ENCODE results near the gene CASS4.

Gene CASS4

GRCh38 chr20:56426026-56426425 is 14.0 kb downstream of the CASS4 start:
- DNase-seq: no peak

- no peak for DNase-seq
These were observed 14.9 kb downstream of the CASS4 start for GRCh38 chr20:56426926-56427325.

- no peak for DNase-seq
These were observed 15.7 kb downstream of the CASS4 start for GRCh38 chr20:56427797-56428196.

GRCh38 chr20:56428410-56428809 is 16.4 kb downstream of the CASS4 start:
- no peak for DNase-seq

DNA sequence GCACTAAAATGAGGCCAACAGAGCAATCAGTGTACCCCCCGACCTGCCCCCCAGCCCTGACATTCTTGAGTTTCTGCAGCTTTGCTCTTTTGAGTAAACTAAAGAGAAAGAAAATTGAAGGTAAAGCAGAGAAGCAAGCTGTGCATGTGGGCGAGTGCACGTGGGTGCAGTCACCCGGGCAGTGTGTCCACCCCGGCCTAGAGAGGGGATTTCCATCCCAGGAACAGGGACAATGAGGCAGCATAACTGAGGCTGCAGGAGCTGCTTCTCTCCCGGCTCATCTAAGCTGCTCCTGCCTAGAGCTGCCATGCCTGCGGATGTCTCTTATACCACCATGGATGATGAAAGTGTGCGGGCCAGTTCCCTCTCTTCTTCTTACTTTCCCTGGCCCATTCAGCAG is 16.8 kb downstream of the CASS4 start:
- no peak for DNase-seq

- DNase-seq: no peak
These were observed 17.4 kb downstream of the CASS4 start for GRCh38 chr20:56429502-56429901.

- no peak for DNase-seq
These were observed 17.9 kb downstream of the CASS4 start for GRCh38 chr20:56429941-56430340.

DNA sequence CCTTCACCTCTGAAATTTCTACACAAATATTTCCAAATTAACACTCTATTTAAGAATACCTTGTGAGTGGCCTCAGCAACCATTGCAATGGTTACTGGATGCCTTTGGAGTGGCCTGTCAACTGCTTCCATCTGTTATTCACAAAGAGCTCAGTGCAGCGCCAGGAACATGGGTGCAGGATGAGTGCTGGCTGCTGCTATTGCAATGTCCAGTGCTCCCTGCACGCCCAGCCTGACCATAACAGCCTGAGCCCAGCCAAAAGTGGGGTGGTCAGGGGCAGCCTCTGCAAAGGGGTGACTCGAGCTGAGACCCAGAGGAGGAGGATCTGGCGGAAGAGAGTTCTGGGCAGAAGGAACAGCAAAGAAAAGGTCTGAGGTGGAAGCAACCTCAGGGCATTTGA is 18.4 kb downstream of the CASS4 start:
- no peak for DNase-seq

- DNase-seq: no peak
These were observed 18.9 kb downstream of the CASS4 start for GRCh38 chr20:56430957-56431356.

GRCh38 chr20:56431471-56431870 is 19.4 kb downstream of the CASS4 start:
- no peak for DNase-seq

DNA sequence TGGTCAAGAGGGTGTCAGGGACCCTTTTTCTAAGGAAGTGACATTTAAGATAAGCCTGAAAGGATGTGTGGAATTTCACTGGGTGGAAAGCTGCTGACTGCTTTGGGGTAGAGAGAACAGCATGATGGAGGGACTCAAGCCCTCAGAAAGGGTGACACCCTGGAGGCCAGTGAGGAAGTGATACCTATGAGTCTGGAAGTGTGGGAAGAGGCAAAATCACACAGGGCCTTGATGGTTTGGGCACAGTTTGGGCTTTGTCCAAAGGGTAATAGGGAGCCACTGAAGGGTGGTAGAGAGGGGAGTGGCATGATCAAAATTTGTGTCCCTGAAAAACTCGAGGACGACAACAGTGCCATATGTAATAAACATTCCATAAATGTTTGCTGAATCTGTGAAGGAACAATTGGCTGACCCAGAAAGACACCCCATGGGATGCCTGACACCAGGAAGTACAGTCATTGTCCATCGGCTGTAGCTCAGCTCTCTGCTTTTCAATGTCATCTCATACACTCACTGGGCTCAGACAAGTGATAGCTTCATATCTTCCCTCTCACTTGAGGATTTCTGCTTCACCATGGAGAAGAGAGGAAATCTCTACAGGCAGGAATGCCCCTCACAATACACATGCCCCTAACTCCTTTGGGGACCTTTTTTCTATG is 21.3 kb downstream of the CASS4 start:
- no peak for DNase-seq

DNA sequence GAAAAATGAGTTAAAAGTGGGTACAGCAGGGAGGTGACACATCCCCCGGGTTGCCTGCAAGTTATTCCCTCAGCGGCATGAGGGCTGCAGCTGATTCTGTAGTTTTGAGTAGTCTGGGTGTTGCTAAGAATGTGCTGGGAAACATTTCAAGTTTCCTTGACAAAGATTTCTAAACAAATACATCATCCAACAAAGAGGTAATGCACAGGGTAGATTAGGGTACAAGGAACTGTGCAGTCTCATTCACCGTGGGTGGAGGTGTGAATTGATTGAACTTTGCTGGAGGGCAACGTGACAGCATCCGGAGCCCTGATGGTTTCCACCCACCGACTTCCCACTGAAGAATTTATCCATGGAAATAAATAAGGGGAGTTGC is 21.8 kb downstream of the CASS4 start:
- peak in 1 of 2 donors; percentile 39 for DNase-seq

DNA sequence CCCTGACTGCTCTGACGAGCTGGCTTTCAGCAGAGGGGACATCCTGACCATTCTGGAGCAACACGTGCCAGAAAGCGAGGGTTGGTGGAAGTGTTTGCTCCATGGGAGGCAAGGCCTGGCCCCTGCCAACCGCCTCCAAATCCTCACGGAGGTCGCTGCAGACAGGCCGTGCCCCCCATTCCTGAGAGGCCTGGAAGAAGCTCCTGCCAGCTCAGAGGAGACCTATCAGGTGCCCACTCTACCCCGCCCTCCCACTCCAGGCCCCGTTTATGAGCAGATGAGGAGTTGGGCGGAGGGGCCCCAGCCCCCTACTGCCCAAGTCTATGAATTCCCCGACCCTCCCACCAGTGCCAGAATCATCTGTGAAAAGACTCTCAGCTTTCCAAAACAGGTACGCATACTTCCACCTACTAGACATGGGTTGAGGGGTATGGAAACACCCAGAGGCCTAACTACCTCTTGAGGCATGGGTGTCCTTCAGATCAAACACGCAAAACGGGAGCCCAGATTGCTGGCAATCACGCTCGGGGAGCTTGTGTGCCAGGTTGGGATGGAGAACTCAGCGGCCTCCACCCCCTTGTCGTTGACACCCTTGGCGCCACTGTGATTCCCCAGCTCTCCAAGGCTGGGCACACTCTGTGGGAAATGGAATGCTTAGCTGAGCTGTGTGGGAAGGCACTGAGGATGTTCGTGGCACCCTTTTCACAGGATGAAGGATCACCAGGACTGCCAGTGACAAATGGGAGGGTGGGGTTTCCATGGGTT is 25.3 kb downstream of the CASS4 start:
- no peak for DNase-seq

DNA sequence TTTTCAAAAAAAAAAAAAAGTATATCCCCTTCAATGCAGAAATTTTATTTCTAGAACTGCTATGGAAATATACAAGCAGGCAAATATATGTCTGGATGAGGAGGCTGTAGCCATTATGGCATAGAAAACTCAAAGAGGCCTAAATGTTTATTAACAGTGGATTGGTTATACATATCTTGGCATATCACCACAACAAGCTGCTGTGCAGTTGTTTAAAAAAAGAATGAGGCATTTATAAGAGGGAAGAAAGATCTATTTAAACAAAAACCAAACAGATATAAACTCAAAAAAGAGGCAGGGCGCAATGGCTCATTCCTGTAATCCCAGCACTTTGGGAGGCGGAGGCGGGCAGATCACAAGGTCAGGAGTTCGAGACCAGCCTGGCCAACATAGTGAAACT is 26.2 kb downstream of the CASS4 start:
- no peak for DNase-seq

- no peak for DNase-seq
These were observed 27.8 kb downstream of the CASS4 start for GRCh38 chr20:56439771-56440291.

GRCh38 chr20:56440346-56441007 is 28.4 kb downstream of the CASS4 start:
- peak; percentile 32 to 73 for DNase-seq

DNA sequence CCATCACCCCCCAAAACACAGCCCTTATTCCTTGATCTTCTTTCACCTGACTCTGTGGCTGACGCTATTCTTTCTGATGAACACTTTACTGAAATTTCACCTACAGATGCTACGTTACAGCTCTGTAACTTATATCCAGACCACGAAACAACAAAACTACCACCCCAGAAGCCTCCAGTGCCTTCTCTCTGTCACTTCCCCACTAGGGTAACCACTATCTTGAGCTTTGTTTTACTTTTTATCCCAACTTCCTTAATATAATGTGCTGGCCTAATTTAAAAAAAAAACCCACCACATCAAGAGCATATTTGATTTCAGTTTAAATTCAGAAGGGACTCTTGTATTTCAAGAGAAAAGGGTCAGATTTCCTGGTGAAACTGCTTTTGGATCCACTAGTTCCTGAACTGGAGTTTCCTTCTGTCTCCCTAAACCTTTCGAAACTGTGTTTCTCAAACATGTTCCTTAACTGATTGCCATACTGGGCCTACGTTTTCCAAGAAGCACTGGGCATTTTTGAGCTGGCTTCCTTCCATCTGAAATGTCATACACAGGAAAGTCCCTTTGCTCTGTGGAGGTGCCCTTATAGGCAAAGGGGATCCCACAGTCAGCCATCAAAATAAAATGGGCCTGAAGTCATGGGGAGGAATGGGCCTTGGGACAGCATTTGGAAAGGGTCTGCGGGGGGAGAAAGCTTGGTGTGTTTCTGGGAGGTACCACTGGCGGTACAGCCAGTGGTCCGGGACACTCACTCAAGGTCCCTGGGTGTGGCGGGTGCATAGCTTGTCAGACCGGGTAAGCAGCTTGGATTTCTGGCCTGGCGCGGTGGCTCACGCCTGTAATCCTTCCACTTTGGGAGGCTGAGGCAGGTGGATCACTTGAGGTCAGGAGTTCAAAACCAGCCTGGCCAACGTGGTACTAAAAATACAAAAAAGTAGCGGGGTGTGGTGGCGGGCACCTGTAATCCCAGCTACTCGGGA is 30.6 kb downstream of the CASS4 start:
- no peak for DNase-seq

DNA sequence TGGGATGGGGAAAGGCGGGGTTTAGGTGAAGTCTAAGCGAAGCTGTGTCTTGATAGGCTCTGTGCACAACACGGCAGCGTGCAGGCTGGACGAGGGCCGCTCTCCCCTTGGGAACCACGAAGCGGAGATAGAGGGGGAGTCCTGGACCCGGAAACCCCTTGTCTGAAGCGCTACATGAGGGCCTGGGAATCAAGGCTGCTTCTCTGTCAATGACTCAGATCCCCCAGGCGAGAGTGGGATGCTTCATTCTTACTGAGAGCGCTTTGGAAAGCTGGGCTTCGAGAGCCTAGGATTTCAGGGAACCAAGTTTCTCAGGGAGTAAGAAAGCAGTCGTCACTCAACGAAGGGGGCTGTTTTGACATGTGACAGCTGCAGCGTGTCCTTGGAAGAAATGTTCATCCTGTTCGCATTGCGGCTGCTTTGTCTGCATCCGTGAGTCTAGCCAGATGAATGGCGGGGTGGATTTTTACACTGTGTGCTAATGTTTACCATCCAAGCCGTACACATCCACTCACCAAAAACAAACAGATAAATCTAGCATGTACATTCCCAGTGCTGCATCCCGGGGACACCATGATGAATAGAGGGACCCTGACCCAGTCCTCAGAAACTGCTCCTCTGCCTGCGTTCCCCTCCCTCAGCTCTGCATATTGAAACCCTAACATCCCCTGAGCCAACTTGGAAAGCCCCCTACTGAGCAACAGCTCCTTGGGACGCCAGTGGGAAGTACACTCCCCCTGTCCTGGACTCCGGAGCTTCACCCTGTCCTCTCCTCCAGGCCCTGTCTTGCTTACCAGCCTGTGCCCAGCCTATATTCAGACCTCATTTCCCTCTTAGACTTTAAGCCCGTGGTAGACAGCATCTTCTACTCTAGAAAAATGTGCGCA is 31.8 kb downstream of the CASS4 start:
- no peak for DNase-seq

GRCh38 chr20:56445130-56445529 is 33.1 kb downstream of the CASS4 start:
- DNase-seq: no peak

DNA sequence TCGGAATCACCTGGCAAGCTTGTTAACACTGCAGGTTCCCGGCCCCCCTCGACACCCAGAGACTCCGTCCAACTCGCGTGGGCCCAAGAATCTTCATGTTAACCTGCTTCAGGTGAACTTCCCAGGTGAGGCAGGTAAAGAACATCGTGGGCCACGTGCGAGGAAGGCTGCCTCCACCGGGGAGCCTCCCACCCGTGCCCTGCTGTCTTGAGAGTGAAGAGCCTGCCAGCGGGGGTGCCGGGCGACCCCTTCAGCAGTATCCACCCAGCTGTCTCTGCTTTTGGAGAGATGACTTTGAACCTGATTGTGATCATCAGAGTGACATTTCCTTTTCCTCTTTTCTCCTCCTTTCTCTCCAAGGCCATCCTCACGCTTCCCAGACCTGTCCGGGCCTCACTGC is 33.5 kb downstream of the CASS4 start:
- no peak for DNase-seq

GRCh38 chr20:56447227-56447626 is 35.2 kb downstream of the CASS4 start:
- DNase-seq: no peak

DNA sequence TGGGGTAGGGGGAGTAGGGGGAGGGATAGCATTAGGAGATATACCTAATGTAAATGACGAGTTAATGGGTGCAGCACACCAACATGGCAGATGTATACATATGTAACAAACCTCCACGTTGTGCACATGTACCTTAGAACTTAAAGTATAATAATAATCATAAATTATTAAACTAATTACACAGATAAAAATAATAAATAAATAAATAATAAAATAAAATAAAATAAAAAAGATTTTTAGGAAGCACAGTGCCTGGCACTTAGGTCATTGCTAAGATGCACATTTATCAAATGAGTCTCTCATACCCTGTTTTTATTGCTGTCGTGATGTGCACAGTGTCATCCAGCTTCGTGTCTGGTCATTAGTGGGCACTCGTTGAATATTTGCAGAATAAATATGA is 37.4 kb downstream of the CASS4 start:
- DNase-seq: no peak

Measured in CD4-positive, alpha-beta T cell treated with Interferon alpha-2 for 1 hour (primary cell).